ENCODE results near the gene GLG1.

DNA sequence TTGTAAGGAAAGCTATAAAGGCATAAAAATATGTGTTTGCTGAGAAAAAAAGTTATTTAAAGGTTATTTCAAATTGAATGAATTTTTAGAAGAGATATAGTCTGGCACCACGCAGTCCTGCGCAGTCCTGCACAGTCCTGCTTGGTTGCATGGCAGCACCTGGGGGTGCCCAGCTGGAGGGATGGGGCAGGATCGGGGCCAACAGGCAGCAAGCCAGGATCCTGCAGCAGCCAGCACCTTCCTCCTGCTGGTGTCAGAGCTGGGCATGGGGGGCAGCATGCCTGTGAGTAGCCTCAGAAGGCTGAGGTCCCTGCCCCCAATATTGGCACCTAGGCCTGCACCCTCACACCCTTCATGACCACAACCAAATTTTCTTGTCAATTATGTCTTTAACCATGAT is 46.0 kb downstream of the GLG1 start:
- no peak for TF ChIP-seq POLR2A (IDR thresholded peaks at IDR 0.05; ENCODE audit: extremely low read depth, insufficient read length)
- TF ChIP-seq, protein P1, sequence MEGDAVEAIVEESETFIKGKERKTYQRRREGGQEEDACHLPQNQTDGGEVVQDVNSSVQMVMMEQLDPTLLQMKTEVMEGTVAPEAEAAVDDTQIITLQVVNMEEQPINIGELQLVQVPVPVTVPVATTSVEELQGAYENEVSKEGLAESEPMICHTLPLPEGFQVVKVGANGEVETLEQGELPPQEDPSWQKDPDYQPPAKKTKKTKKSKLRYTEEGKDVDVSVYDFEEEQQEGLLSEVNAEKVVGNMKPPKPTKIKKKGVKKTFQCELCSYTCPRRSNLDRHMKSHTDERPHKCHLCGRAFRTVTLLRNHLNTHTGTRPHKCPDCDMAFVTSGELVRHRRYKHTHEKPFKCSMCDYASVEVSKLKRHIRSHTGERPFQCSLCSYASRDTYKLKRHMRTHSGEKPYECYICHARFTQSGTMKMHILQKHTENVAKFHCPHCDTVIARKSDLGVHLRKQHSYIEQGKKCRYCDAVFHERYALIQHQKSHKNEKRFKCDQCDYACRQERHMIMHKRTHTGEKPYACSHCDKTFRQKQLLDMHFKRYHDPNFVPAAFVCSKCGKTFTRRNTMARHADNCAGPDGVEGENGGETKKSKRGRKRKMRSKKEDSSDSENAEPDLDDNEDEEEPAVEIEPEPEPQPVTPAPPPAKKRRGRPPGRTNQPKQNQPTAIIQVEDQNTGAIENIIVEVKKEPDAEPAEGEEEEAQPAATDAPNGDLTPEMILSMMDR (IDR thresholded peaks at IDR 0.05; ENCODE audit: low read depth, low read length), result no peak

All from NB4 (cell line).